ENCODE results near the gene PSME1. TPM values are rescaled to one million over a fixed set of nuclear protein-coding genes. Genes with fewer than 3 reads are reported as not detected.

The PSME1 gene
- total and polyA plus RNA-seq, 2 of the 13 experiments (the other 11 are each of a cell fraction or from before 2014, with no cell fraction given), result 159 to 608 TPM

DNA sequence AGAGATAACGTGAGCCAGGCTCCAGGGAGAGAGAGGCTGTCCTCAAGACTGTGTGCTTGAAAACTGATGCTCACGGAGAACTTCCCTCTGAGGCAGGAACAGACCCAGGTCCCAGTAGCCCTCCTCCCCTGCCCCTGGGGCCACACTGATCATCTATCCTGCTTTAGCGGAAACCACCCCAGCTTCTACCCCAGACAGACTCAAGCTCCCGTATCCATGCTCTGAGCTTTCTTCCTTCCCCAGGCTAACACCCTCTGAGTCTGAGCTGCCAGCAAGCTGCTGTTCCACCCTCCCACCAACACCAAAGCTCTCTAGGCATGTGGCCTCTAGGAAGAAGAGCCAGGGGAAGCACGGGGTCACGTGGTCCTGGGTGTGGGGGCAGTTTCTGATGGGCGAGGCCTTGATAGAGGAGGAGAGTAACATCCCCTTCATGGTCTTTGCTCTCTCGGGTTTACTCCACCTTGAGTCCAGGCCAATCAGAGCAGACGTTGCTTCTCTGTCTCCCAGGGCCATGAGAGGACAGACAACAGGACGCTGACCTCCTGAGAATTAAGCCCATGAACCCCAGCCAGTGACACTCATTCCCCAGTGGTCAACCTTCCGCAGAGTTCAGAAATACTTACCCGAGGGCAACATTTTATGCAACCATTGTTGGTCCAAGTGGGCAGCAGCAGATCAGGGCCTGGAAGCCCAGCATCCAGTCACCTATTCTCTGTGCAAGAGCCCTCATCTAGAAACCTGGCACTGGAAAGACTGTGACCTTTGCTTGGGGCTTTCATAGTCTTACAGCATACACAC, 40.5 kb upstream of the PSME1 start (continued):
- TF ChIP-seq SRSF1 (optimal IDR thresholded peaks at IDR 0.05; ENCODE audit: low read depth, low read length) (peak; percentile 93), ZBTB8A (CRISPR knock-in tag; IDR thresholded peaks at IDR 0.05; ENCODE audit: borderline replicate concordance, low read depth) (peak; percentile 99), USF2 (IDR thresholded peaks at IDR 0.05; ENCODE audit: low read depth, low read length) (peak; percentile 98), USF2 (CRISPR knock-in tag; IDR thresholded peaks at IDR 0.05; ENCODE audit: borderline replicate concordance) (no peak), TSC22D2 (CRISPR knock-in tag; IDR thresholded peaks at IDR 0.05; ENCODE audit: borderline replicate concordance) (peak; percentile 100), ZNF687 (CRISPR knock-in tag; IDR thresholded peaks at IDR 0.05) (peak; percentile 100), ZHX2 (IDR thresholded peaks at IDR 0.05; ENCODE audit: low read depth) (peak; percentile 67; the same call in 1 of the 2 replicates), ZHX2 (CRISPR knock-in tag; IDR thresholded peaks at IDR 0.05; ENCODE audit: borderline replicate concordance) (peak; percentile 51; the same call in 1 of the 2 replicates), ZNF652 (CRISPR knock-in tag; IDR thresholded peaks at IDR 0.05; ENCODE audit: borderline replicate concordance, low read depth) (peak; percentile 68; the same call in 1 of the 2 replicates), ZNF564 (CRISPR knock-in tag; IDR thresholded peaks at IDR 0.05) (no peak)
- TF ChIP-seq, protein P1, sequence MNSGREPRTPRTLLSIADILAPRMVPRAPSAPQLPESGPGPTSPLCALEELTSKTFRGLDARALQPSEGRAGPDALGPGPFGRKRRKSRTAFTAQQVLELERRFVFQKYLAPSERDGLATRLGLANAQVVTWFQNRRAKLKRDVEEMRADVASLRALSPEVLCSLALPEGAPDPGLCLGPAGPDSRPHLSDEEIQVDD (CRISPR knock-in tag; IDR thresholded peaks at IDR 0.05; ENCODE audit: borderline replicate concordance), result peak; percentile 39; the same call in 1 of the 2 replicates
- TF ChIP-seq, protein P2, sequence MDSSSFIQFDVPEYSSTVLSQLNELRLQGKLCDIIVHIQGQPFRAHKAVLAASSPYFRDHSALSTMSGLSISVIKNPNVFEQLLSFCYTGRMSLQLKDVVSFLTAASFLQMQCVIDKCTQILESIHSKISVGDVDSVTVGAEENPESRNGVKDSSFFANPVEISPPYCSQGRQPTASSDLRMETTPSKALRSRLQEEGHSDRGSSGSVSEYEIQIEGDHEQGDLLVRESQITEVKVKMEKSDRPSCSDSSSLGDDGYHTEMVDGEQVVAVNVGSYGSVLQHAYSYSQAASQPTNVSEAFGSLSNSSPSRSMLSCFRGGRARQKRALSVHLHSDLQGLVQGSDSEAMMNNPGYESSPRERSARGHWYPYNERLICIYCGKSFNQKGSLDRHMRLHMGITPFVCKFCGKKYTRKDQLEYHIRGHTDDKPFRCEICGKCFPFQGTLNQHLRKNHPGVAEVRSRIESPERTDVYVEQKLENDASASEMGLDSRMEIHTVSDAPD (CRISPR knock-in tag; IDR thresholded peaks at IDR 0.05), result peak; percentile 95

Measured in HepG2 (cell line).